Breast epithelium (tissue), 3 donors: Measurements from ENCODE around the gene ZBTB12.

Experiments used
- POLR2AphosphoS5 ChIP-seq, 3 donors: sonication (generic); formaldehyde crosslinking; IDR thresholded peaks; one replicate each; pipeline ENCODE4 v1.6.1; 2017; ENCODE audit warnings: antibody characterized with exemption in 3 of 3
- TF ChIP-seq, protein P1 (sequence below), 3 donors: fragments of 450-650 bp; IDR thresholded peaks; one replicate each; pipeline ENCODE4 v1.5.1; 2016 to 2017; ENCODE audit warnings: antibody characterized with exemption in 3 of 3, mild to moderate bottlenecking in 3 of 3, moderate library complexity in 3 of 3

DNA sequence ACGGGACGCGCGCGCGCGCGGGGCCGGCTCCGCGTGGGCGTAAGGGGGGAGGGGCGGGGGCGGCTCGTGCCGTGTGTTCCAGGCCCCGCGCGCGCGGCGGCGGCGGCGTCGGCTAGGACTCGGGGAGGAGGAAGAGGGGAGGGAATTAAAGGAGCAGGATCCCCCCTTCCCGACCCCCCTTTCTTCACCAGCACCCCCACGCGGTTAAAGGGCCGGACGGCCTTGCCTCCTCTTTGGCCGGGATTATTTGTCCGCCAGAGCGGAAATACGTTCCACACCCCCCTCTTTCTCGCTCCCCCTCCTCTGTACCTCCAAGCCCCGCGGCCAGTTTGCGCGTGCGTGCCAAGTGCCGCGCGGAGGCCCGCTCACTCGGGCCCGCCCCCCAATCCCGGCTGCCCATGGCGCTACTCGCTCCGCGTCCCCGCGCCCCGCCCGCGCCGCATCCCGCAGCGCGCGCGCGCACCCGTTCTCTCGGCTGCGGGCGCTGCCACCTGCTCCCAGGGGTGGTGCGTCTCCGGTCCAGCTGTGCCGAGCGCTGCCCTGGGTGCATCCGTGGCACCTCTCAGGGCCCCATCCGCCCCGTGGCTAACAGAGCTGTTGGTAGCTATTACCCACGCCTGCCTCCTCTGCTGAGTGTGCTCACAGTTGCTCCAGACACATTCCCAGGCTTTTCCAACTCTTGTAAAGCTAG lies at the start of gene ZBTB12:
- TF ChIP-seq, protein P1, sequence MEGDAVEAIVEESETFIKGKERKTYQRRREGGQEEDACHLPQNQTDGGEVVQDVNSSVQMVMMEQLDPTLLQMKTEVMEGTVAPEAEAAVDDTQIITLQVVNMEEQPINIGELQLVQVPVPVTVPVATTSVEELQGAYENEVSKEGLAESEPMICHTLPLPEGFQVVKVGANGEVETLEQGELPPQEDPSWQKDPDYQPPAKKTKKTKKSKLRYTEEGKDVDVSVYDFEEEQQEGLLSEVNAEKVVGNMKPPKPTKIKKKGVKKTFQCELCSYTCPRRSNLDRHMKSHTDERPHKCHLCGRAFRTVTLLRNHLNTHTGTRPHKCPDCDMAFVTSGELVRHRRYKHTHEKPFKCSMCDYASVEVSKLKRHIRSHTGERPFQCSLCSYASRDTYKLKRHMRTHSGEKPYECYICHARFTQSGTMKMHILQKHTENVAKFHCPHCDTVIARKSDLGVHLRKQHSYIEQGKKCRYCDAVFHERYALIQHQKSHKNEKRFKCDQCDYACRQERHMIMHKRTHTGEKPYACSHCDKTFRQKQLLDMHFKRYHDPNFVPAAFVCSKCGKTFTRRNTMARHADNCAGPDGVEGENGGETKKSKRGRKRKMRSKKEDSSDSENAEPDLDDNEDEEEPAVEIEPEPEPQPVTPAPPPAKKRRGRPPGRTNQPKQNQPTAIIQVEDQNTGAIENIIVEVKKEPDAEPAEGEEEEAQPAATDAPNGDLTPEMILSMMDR (IDR thresholded peaks at IDR 0.05) = peak in 1 of 3 donors; percentile 8
- TF ChIP-seq POLR2AphosphoS5 (IDR thresholded peaks at IDR 0.05) = peak in 2 of 3 donors; percentile 42 to 54
